GM18870 (cell line): ENCODE results near the gene ZNF549.

Source experiments
- ATAC-seq: cut with Tn5 transposase; IDR thresholded peaks from one replicate; pipeline ENCODE4 v1.9.1; 2021; ENCODE audit warnings: moderate library complexity; ENCODE audit not compliant: unreplicated experiment

The ZNF549 gene

GRCh38 chr19:57566396-57567265, 39.5 kb downstream of the ZNF549 start:
- ATAC-seq = no peak

DNA sequence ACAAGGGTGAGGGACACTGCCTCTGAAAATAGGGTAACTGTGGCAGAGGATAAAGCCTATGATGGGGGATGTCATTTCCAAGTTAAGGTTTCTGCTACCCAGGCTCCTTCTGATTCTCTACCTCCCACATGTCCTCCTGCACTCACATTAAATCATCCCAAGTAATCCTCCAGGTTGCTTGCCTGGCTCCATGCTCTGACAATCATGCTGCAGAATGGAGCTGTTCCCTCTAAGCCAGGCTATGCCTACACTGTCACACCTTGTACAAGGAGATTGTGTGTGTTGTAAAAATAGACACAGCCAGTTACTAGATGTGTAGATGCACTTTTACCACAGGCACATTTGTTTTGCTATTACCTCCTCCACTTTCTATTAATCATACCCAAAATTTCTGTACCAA, 43.6 kb downstream of the ZNF549 start:
- ATAC-seq = no peak

GRCh38 chr19:57572415-57572947, 45.3 kb downstream of the ZNF549 start:
- no peak for ATAC-seq

DNA sequence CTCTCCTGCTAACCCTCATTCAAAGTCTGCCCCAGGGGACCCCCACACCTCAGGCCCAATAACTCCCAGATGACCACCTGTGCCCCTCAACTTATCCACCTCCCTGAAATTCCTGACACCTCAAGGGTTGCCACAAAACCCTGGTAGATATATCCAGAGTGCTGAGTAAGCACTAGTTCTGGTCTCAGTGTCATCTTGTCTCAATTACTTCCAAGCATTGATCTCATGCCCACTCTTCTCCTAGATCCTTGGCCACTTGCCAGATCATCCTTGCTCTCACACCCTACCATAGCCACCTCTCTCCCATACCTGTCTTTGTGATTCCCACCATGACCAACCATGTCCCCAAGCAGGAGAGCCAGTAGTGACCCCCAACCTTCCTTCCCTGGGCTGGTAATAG, 49.5 kb downstream of the ZNF549 start:
- ATAC-seq = no peak

DNA sequence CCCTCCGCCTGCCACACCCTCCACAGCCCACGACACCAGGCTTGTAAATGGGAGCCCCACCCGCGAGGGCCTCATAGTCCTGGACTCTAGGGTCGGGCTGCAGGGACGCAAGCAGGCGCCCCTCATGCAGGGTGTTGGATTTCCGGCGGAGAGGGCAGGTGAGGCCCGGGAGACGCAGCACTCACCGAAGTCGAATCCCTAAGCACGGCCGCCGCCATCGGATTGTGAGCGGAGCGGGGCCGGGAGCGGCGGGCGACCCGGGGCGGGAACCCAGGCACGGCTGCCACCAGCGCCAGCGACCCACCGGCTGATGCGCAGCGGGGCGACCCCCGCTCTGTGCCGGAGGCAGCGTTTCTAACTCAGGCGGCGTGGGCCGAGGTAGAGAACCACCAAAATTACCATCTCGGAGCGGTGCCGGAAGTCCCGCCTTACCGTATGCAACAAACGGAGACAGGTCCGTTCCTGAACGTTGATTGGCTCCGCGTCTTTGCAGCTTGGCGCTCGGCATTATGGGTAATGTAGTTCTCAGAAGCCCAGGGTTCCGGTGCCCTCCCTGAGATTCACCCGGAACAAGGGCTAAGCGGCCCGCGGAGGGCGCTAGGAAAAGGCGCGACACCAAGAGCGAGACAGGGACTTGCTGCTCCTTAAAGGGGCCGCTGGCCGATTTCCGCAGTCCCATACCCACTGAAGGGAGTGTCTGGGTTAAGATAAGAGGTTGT, 51.5 kb downstream of the ZNF549 start, which contains the start of gene ZNF416:
Gene ZNF416 (minus strand): TSS at position 425 of the 719 bp plus-strand sequence. CDS start 207 bp downstream, at position 218.
- ATAC-seq = peak; percentile 96

GRCh38 chr19:57583104-57583520, 56.0 kb downstream of the ZNF549 start:
- no peak for ATAC-seq

- no peak for ATAC-seq
Observed at GRCh38 chr19:57583521-57584416, 56.6 kb downstream of the ZNF549 start, which contains the start of gene ZIK1. Gene ZIK1 (plus strand): TSS chr19:57584145. CDS start chr19:57584357, 212 bp downstream.

DNA sequence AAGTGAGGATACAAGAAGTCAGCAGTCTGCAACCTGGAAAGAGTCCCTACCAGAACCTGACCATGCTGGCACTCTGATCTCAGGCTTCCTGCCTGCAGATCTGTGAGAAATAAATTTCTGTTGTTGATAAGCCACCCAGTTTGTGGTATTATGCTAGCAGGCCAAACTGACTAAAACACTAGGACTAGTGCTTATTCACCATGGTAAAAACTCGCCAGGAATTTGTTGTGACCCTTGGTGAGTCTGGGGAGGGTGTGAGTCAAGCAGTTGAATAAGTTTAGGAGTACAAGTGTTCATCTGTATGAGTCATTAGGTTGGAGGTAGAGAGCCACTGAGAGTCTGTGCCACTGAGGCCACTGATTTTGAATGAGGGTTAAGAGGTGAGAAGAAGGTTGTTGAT, 60.4 kb downstream of the ZNF549 start:
- no peak for ATAC-seq

- ATAC-seq = peak; percentile 22
Observed at GRCh38 chr19:57599377-57599760, 72.2 kb downstream of the ZNF549 start.

- peak; percentile 82 for ATAC-seq
Observed at GRCh38 chr19:57599761-57600383, 72.7 kb downstream of the ZNF549 start, which contains the start of gene ZNF530. Gene ZNF530 (plus strand): TSS chr19:57599885. CDS start chr19:57604346, 4,461 bp downstream.

- no peak for ATAC-seq
Observed at GRCh38 chr19:57606931-57607330, 79.8 kb downstream of the ZNF549 start.
